Middle frontal gyrus (tissue), 1 donor: ENCODE measurements around the gene CDH13.

Experiments
- DNase-seq: peaks from one replicate; pipeline ENCODE4 v3.0.0-alpha.2; 2015; ENCODE audit warnings: low spot score; ENCODE audit errors: extremely low spot score

The CDH13 gene

DNA sequence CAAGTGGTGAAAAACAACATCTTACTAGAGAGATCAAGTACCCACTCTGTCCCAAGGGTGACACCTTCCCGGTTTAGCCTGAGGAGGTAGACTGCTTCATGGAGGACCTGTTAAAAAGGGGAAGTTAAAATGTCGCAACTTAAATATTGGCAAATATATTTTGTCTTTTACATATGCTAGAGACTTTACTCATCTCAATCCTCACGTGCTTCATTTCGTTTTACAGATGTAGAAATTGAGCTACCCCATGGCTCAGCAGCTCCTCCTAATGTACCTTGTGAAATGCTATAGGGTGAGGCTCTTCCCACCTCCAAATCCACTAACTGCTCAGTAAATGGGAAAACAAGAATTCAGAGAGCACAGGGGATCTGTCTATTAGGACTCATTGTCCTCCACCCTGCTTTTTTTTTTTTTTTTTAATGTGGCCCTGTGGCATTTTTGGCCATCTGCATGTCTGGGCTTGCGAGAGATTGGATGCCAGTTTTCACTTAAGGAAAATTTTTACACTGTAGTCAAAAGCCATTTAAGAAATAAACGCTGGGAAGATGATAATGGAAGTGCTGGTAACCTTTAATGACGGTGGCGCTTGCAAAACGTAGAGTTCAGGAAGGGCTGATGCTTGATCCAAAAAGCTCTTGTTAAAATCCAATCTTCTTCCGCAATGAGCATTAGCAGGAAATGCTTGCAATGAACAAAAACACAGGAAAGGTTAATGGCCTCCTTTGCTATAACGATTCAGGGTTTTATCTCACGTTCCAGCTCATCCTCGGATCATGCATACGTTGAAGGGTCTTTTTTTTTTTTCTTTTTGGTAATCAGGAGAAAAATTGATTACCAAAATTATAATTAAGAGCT, 1220.8 kb downstream of the CDH13 start:
- no peak for DNase-seq

DNA sequence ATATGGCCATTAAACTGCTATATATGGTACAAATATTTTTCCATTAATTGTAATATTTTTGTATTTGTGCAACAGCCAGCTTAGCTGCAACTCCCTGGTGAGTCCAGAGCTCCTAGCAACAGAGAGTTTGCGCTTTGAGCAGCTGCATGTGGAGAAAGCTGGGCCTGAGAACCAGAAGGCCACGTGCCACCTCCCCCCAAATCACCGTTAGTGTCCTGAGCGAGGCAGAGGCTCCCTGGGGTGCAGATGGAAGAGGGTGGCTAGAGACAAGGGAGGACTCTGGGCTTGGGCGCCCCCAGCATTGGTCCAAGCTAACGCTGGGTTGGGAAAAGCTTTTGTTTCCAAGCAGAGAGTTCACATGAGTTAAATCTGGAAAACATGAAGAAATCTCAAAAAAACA, 1222.7 kb downstream of the CDH13 start:
- no peak for DNase-seq
